ENCODE measurements around the gene DUSP1.

Gene DUSP1

DNA sequence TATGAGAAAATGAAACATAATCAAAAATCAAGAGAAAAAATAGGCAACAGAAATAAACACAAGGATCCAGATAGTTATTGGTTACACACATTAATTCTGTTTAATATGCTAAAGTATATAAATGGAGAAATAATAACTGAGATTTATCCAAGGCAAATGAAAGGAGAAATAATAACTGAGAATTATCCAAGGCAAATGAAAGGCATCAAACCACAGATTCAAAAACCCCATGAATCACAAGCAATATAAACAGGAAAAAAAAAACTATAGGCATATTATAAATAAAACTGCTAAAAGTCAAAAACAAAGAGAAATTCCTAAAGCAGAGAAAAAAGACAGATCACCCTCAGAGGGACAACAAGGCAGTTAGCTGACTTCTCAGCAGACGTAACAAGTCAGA is 10.9 kb downstream of the DUSP1 start:
- H3K4me3 ChIP-seq (ENCODE audit: low read depth, low read length), result no peak overlapping the region
- TF ChIP-seq, protein P1, sequence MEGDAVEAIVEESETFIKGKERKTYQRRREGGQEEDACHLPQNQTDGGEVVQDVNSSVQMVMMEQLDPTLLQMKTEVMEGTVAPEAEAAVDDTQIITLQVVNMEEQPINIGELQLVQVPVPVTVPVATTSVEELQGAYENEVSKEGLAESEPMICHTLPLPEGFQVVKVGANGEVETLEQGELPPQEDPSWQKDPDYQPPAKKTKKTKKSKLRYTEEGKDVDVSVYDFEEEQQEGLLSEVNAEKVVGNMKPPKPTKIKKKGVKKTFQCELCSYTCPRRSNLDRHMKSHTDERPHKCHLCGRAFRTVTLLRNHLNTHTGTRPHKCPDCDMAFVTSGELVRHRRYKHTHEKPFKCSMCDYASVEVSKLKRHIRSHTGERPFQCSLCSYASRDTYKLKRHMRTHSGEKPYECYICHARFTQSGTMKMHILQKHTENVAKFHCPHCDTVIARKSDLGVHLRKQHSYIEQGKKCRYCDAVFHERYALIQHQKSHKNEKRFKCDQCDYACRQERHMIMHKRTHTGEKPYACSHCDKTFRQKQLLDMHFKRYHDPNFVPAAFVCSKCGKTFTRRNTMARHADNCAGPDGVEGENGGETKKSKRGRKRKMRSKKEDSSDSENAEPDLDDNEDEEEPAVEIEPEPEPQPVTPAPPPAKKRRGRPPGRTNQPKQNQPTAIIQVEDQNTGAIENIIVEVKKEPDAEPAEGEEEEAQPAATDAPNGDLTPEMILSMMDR (IDR thresholded peaks at IDR 0.05; ENCODE audit: control insufficient read depth, extremely low read depth, insufficient read depth), result no peak
- DNase-seq (ENCODE audit: low read depth), result no peak

DNA sequence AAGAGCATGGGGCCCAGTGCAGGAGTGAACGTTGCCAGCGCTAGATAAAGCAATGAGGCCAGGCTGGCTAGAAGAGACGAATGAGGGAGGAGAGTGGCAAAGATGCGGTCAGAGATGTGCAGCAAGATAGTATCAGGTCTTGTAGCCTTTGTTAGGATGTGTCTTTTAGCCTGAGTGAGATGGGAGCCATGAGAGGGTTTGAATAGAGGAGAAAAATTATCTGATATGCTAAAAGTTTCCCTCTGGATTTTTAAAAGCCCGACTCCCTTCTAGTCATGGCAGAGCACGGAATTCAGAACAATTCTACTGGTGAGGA is 12.2 kb downstream of the DUSP1 start:
- TF ChIP-seq, protein P1 (IDR thresholded peaks at IDR 0.05; ENCODE audit: control insufficient read depth, extremely low read depth, insufficient read depth), result no peak
- DNase-seq (ENCODE audit: low read depth), result no peak
- no peak overlapping the region for H3K4me3 ChIP-seq (ENCODE audit: low read depth, low read length)

DNA sequence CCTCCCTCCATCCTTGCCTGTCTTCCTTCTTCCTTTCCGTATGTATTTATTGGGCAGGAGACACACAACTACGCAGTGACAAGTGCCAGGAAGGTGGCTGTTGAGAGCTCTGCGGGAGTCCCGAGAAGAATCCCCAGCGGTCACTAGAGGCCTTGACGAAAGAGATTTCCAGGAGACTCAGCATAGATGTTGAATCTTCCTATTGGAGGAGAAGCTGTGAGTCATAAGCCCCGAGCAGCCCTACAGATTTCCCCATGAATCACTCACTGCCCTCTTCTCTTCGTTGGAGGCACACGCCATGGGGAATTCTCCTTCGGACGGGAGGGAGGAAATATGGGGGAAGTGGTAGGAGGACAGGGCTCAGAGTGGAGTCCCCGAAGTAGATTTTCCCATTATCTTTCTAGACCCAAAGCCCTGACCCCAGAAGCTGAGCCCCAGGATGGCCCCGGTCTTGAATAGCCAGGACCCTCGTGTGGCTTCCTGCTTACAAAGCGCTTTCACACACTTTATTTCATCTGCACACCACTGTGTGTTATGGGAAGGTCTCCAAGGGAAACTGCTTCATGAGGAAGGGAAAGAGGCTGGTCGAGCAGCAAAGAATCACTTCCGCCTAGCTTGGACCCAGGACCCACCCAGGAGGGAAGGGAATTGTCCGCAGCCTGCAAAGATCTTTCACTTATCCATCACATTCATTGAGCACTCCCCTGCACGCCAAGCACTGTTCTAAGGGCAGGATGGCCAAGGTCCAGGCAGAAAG is 12.7 kb downstream of the DUSP1 start:
- H3K4me3 ChIP-seq (ENCODE audit: low read depth, low read length), result no peak overlapping the region
- no peak for DNase-seq (ENCODE audit: low read depth)
- TF ChIP-seq, protein P1 (IDR thresholded peaks at IDR 0.05; ENCODE audit: control insufficient read depth, extremely low read depth, insufficient read depth), result no peak

GRCh38 chr5:172757394-172758010 is 13.5 kb downstream of the DUSP1 start:
- H3K4me3 ChIP-seq (ENCODE audit: low read depth, low read length), result no peak overlapping the region
- no peak for DNase-seq (ENCODE audit: low read depth)
- TF ChIP-seq, protein P1 (IDR thresholded peaks at IDR 0.05; ENCODE audit: control insufficient read depth, extremely low read depth, insufficient read depth), result no peak

DNA sequence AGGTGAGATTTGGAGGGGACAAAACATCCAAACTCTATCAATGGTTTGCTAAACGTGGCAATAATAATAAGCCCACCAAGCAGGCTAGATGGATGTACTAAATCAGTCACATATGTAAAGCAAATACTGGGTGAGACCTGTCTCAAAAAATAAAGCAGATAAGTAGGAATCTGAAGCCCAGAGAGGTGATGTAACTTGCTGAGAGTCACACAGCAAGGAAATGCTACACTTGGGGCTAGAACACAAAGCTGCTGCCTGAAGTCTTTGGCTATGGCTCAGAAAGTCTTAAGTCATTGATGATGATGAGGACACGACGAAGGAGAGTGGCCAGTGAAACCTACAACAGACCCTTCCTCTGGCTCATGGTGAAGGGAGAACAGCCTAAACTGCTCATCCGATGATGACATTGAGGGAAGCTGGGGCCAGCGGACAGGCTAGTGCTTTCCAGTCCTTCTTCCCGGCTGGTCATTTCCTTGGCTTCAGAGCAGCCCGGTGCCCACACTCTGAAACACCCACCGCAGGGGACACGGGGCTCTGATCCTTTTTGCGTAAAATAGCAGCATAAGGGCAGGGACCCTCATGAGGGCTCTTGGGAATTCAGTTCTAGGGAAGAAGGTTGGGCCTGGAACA is 14.1 kb downstream of the DUSP1 start:
- no peak overlapping the region for H3K4me3 ChIP-seq (ENCODE audit: low read depth, low read length)
- TF ChIP-seq, protein P1 (IDR thresholded peaks at IDR 0.05; ENCODE audit: control insufficient read depth, extremely low read depth, insufficient read depth), result no peak

DNA sequence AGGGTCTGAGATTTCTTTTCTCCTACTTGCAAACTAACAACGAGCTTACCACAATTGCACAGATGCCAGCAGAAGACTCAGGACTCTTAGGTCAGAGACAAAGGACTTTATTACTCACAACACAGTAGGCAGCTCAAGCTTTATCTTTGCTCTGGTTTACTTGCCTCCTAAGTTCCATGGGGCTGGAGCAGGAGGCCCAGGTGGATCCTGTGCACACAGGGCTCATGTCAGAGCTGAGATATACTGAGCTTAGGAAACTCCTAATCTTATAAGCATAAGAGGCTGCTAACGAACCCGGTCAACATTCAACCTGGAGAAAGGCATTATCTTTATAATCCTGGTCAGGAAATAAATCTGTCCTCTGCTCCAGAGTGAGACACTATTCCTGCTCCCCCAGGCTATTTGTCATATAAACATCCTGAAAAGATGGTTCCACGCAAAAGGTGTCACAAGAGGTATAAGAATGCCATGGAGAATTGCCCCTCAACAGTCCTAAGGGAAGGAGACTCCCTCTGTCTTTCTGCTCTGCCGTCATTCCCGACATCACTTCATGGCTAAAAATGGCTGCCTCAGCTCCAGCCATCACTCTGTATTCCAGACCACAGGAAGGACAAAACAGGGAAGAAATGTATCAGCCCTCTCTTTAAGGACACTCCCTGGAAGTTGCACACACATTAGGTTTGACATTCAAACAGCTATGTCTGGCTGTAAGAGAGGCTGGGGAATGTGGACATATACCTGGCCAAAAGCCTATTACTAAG is 16.2 kb downstream of the DUSP1 start:
- DNase-seq (ENCODE audit: low read depth), result no peak
- H3K4me3 ChIP-seq (ENCODE audit: low read depth, low read length), result no peak overlapping the region
- TF ChIP-seq, protein P1 (IDR thresholded peaks at IDR 0.05; ENCODE audit: control insufficient read depth, extremely low read depth, insufficient read depth), result no peak

More for the DNA sequence above, 14.1 kb downstream of the DUSP1 start:
- DNase-seq (ENCODE audit: low read depth), result no peak

All from LNCaP clone FGC (cell line).